Measurements from ENCODE around the gene CCM2.

GRCh38 chr7:45033931-45034290, 33.9 kb downstream of the CCM2 start:
- TF ChIP-seq CTCF (IDR thresholded peaks at IDR 0.05 in 8 of 11, conservative IDR thresholded peaks at IDR 0.05 in 3 of 11): no peak
- no peak for TF ChIP-seq POLR2A (IDR thresholded peaks at IDR 0.05)
